ENCODE results near the gene NR6A1. TPM values are rescaled to one million over a fixed set of nuclear protein-coding genes. Genes with fewer than 3 reads are reported as not detected.
A peak's percentile ranks its signal among the peaks of the same experiment; 100 is the strongest.

The NR6A1 gene
- total and polyA plus RNA-seq, 2 experiments from 2014 or later = 44.2 to 139 TPM

DNA sequence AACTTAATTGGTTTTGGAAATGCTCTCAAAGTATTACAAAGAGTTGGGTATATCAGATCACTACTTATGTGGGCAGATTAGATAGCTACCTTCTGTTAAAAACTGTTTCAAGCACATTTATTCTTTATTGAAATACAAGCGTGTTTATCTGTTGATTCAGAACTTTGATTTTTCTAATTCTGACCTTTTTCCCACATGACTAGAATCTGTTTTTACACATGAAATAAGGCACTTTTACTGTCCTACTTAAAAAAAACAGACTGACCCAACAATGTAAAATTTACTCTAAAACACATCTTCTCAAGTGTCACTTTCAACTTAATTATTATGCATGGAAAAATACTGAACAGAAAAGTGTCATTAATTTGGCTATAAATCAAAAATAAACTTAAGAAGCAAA, 4.8 kb downstream of the NR6A1 start (continued):
- TF ChIP-seq ZNF114 (CRISPR knock-in tag; IDR thresholded peaks at IDR 0.05) (no peak), NANOG (IDR thresholded peaks at IDR 0.05; ENCODE audit: borderline replicate concordance) (no peak), EZH2phosphoT487 (IDR thresholded peaks at IDR 0.05; ENCODE audit: unreplicated experiment) (no peak), CTCF (conservative IDR thresholded peaks at IDR 0.05; ENCODE audit: low read depth in 2 of 2) (no peak), STAT1 (IDR thresholded peaks at IDR 0.05; ENCODE audit: unreplicated experiment) (no peak), ZNF331 (CRISPR knock-in tag; IDR thresholded peaks at IDR 0.05; ENCODE audit: low read depth) (no peak), CREB1 (CRISPR knock-in tag; IDR thresholded peaks at IDR 0.05; ENCODE audit: low read depth) (no peak)

GRCh38 chr9:124765439-124765835, 5.7 kb downstream of the NR6A1 start:
- H3K27ac Mint-ChIP-seq = no peak overlapping the region
- Histone ChIP-seq H3K9me2 (ENCODE audit: insufficient read depth) (no peaks in the 10 kb centered on the region), H2AFZ (no peak overlapping the region), H4K20me1 (replicated peaks; ENCODE audit: insufficient read depth) (peaks cover 19% of the 10 kb centered on the region), H3K27me3 (ENCODE audit: insufficient read depth) (peaks cover 37% of the 10 kb centered on the region), H3K27ac (ENCODE audit: low read depth) (no peak overlapping the region), H3F3A (replicated peaks; ENCODE audit: low read depth) (no peaks in the 10 kb centered on the region; the same call in 1 of the 2 replicates), H3K36me3 (ENCODE audit: insufficient read depth) (no peaks in the 10 kb centered on the region), H3K4me2 (peak overlapping the region; percentile 73), H3K4me3 (peak overlapping the region; percentile 56), H3K4me1 (ENCODE audit: insufficient read depth) (peaks cover 77% of the 10 kb centered on the region), H3K79me2 (replicated peaks; ENCODE audit: insufficient read depth) (peaks cover 76% of the 10 kb centered on the region)
- ATAC-seq (no peak), DNase-seq (ENCODE audit: low spot score) (peak; percentile 61)
- peak overlapping the region; percentile 80 for H3K4me3 Mint-ChIP-seq
- no peaks in the 10 kb centered on the region for H3K36me3 Mint-ChIP-seq (ENCODE audit: low read depth)
- peaks cover 5% of the 10 kb centered on the region for H3K27me3 Mint-ChIP-seq (ENCODE audit: insufficient read depth, low read depth, poor library complexity)
- peaks cover 75% of the 10 kb centered on the region for H3K4me1 Mint-ChIP-seq
- no peaks in the 10 kb centered on the region for H3K9me3 Mint-ChIP-seq
- TF ChIP-seq JUNB (IDR thresholded peaks at IDR 0.05; ENCODE audit: unreplicated experiment) (no peak), ZNF331 (CRISPR knock-in tag; IDR thresholded peaks at IDR 0.05; ENCODE audit: low read depth) (no peak), POLR2AphosphoS5 (IDR thresholded peaks at IDR 0.05; ENCODE audit: low read depth) (no peak), ZNF114 (CRISPR knock-in tag; IDR thresholded peaks at IDR 0.05) (no peak), CTCF (conservative IDR thresholded peaks at IDR 0.05; ENCODE audit: low read depth in 2 of 2) (no peak), ZNF462 (CRISPR knock-in tag; IDR thresholded peaks at IDR 0.05) (no peak), EZH2phosphoT487 (IDR thresholded peaks at IDR 0.05; ENCODE audit: unreplicated experiment) (no peak), STAT1 (IDR thresholded peaks at IDR 0.05; ENCODE audit: unreplicated experiment) (no peak), NANOG (IDR thresholded peaks at IDR 0.05; ENCODE audit: borderline replicate concordance) (no peak), EZH2 (IDR thresholded peaks at IDR 0.05; ENCODE audit: low read depth, unreplicated experiment) (no peak)
- TF ChIP-seq, protein P1, sequence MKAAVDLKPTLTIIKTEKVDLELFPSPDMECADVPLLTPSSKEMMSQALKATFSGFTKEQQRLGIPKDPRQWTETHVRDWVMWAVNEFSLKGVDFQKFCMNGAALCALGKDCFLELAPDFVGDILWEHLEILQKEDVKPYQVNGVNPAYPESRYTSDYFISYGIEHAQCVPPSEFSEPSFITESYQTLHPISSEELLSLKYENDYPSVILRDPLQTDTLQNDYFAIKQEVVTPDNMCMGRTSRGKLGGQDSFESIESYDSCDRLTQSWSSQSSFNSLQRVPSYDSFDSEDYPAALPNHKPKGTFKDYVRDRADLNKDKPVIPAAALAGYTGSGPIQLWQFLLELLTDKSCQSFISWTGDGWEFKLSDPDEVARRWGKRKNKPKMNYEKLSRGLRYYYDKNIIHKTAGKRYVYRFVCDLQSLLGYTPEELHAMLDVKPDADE (IDR thresholded peaks at IDR 0.05) = no peak
